Mesendoderm (in vitro differentiated cells): Measurements from ENCODE around the gene DLG2.

ENCODE experiments used
- DNase-seq: peaks from one replicate; pipeline ENCODE4 v3.0.0; 2013
- H2AK5ac ChIP-seq: 2 replicates; pipeline ENCODE4 v1.6.1; 2013; ENCODE audit warnings: low read length, inconsistent platforms
- H2BK120ac ChIP-seq: 2 replicates; pipeline ENCODE4 v1.6.1; 2013; ENCODE audit warnings: low read depth, mild to moderate bottlenecking, low read length, moderate library complexity, mixed read lengths
- H2BK15ac ChIP-seq: replicated peaks from 2 replicates; pipeline ENCODE4 v1.6.1; 2013; ENCODE audit warnings: low read depth, mild to moderate bottlenecking, moderate library complexity
- H2BK5ac ChIP-seq: 2 replicates; pipeline ENCODE4 v1.6.1; 2013; ENCODE audit warnings: low read length, inconsistent platforms
- H3K18ac ChIP-seq: 2 replicates; pipeline ENCODE4 v1.6.1; 2013; ENCODE audit warnings: mild to moderate bottlenecking, low read length, mixed read lengths
- H3K23ac ChIP-seq: one replicate; pipeline ENCODE4 v1.6.1; 2013; ENCODE audit warnings: low read length
- H3K27ac ChIP-seq: 2 replicates; pipeline ENCODE4 v1.5.1; 2013; ENCODE audit warnings: low read depth, mild to moderate bottlenecking, inconsistent platforms, low read length, moderate library complexity
- H3K27me3 ChIP-seq: 2 replicates; pipeline ENCODE4 v1.6.1; 2013; ENCODE audit warnings: low read length, control low read depth, mild to moderate bottlenecking, inconsistent platforms; ENCODE audit not compliant: insufficient read depth, poor library complexity
- H3K36me3 ChIP-seq: 2 replicates; pipeline ENCODE4 v1.6.1; 2013; ENCODE audit warnings: low read length, inconsistent platforms; ENCODE audit not compliant: control insufficient read depth, insufficient read depth
- H3K4ac ChIP-seq: one replicate; pipeline ENCODE4 v1.6.1; 2013; ENCODE audit warnings: low read depth, mild to moderate bottlenecking, low read length, moderate library complexity
- H3K4me1 ChIP-seq: 2 replicates; pipeline ENCODE4 v1.6.1; 2013; ENCODE audit warnings: low read depth, low read length, inconsistent platforms; ENCODE audit not compliant: control insufficient read depth
- H3K4me2 ChIP-seq: 2 replicates; pipeline ENCODE4 v1.6.1; 2013; ENCODE audit warnings: low read length
- H3K4me3 ChIP-seq: 2 replicates; pipeline ENCODE4 v1.5.1; 2013; ENCODE audit warnings: mild to moderate bottlenecking, low read length
- H3K56ac ChIP-seq: one replicate; pipeline ENCODE4 v1.6.1; 2013; ENCODE audit warnings: low read length
- H3K79me1 ChIP-seq: 2 replicates; pipeline ENCODE4 v1.6.1; 2013; ENCODE audit warnings: low read length, inconsistent platforms
- H3K79me2 ChIP-seq: 2 replicates; pipeline ENCODE4 v1.6.1; 2013; ENCODE audit warnings: mild to moderate bottlenecking, low read length; ENCODE audit not compliant: control insufficient read depth, insufficient read depth
- H3K9ac ChIP-seq: 2 replicates; pipeline ENCODE4 v1.6.1; 2013; ENCODE audit warnings: low read length, inconsistent platforms
- H4K5ac ChIP-seq: one replicate; pipeline ENCODE4 v1.6.1; 2013; ENCODE audit warnings: low read length
- H4K8ac ChIP-seq: one replicate; pipeline ENCODE4 v1.6.1; 2013; ENCODE audit warnings: low read depth, mild to moderate bottlenecking, control low read depth, low read length, moderate library complexity
- WGBS: extraction: QIAGEN DNeasy Blood & Tissue Kit; methylation state at CpG from one replicate; pipeline ENCODE4 v1.1.7; 2013; ENCODE audit warnings: low lambda C conversion rate, missing lambda C conversion rate; ENCODE audit not compliant: insufficient coverage; ENCODE audit errors: extremely low coverage; 5-methylcytosine and 5-hydroxymethylcytosine counted together

The DLG2 gene

GRCh38 chr11:84894666-84895065 lies 732.5 kb downstream of the DLG2 start:
- H2BK15ac ChIP-seq, result no peak overlapping the region
- WGBS, result no CpG with 5 or more reads among the region's 2 CpGs

GRCh38 chr11:84890676-84891075 lies 736.5 kb downstream of the DLG2 start:
- Histone ChIP-seq H3K79me1 (no peaks in the 10 kb centered on the region), H3K18ac (no peak overlapping the region), H4K8ac (no peak overlapping the region), H3K79me2 (no peaks in the 10 kb centered on the region), H4K5ac (no peak overlapping the region), H3K56ac (no peak overlapping the region), H2BK120ac (no peak overlapping the region), H2AK5ac (no peak overlapping the region), H2BK5ac (no peak overlapping the region), H3K4me2 (no peak overlapping the region), H3K9ac (no peak overlapping the region), H3K4me1 (peaks cover 2% of the 10 kb centered on the region), H3K4ac (peak overlapping the region; percentile 52), H3K36me3 (no peaks in the 10 kb centered on the region), H2BK15ac (no peak overlapping the region), H3K27ac (no peak overlapping the region), H3K23ac (no peak overlapping the region), H3K4me3 (no peak overlapping the region), H3K27me3 (no peaks in the 10 kb centered on the region)
- DNase-seq, result peak; percentile 61
- WGBS, result no CpG with 5 or more reads among the region's 3 CpGs

More at GRCh38 chr11:84894666-84895065, 732.5 kb downstream of the DLG2 start:
- H4K8ac ChIP-seq, result no peak overlapping the region
- H3K9ac ChIP-seq, result no peak overlapping the region
- H3K36me3 ChIP-seq, result no peaks in the 10 kb centered on the region
- H3K27ac ChIP-seq, result no peak overlapping the region
- DNase-seq, result peak; percentile 71
- no peak overlapping the region for H2AK5ac ChIP-seq
- no peak overlapping the region for H2BK120ac ChIP-seq
- no peaks in the 10 kb centered on the region for H3K79me2 ChIP-seq
- H3K18ac ChIP-seq, result no peak overlapping the region
- no peak overlapping the region for H3K56ac ChIP-seq
- H3K4me3 ChIP-seq, result no peak overlapping the region
- no peak overlapping the region for H3K4ac ChIP-seq
- peaks cover 2% of the 10 kb centered on the region for H3K4me1 ChIP-seq
- no peaks in the 10 kb centered on the region for H3K79me1 ChIP-seq
- H3K4me2 ChIP-seq, result no peak overlapping the region
- H3K23ac ChIP-seq, result no peak overlapping the region
- no peaks in the 10 kb centered on the region for H3K27me3 ChIP-seq
- no peak overlapping the region for H2BK5ac ChIP-seq
- H4K5ac ChIP-seq, result no peak overlapping the region

- Histone ChIP-seq H3K4ac (no peak overlapping the region), H3K23ac (no peak overlapping the region), H3K4me2 (no peak overlapping the region), H3K27me3 (no peaks in the 10 kb centered on the region), H3K79me2 (no peaks in the 10 kb centered on the region), H4K8ac (no peak overlapping the region), H4K5ac (no peak overlapping the region), H2BK120ac (no peak overlapping the region), H3K79me1 (no peaks in the 10 kb centered on the region), H3K4me1 (peaks cover 1% of the 10 kb centered on the region), H3K9ac (no peak overlapping the region), H2AK5ac (no peak overlapping the region), H2BK5ac (no peak overlapping the region), H3K18ac (no peak overlapping the region), H2BK15ac (no peak overlapping the region), H3K36me3 (no peaks in the 10 kb centered on the region), H3K27ac (no peak overlapping the region), H3K56ac (no peak overlapping the region), H3K4me3 (no peak overlapping the region)
- peak; percentile 54 for DNase-seq
- no CpG with 5 or more reads among the region's 3 CpGs for WGBS
Measured at GRCh38 chr11:84889556-84889955, 737.6 kb downstream of the DLG2 start.

- Histone ChIP-seq H2BK15ac (no peak overlapping the region), H3K23ac (no peak overlapping the region), H3K18ac (no peak overlapping the region), H2BK5ac (no peak overlapping the region), H4K8ac (no peak overlapping the region), H3K36me3 (no peaks in the 10 kb centered on the region), H3K27ac (no peak overlapping the region), H3K27me3 (no peaks in the 10 kb centered on the region), H3K56ac (no peak overlapping the region), H3K4ac (no peak overlapping the region), H3K4me2 (no peak overlapping the region), H3K9ac (no peak overlapping the region), H3K4me3 (no peak overlapping the region), H3K79me1 (no peaks in the 10 kb centered on the region), H3K4me1 (no peaks in the 10 kb centered on the region), H2BK120ac (no peak overlapping the region), H4K5ac (no peak overlapping the region), H3K79me2 (no peaks in the 10 kb centered on the region), H2AK5ac (no peak overlapping the region)
- WGBS, result no CpG with 5 or more reads among the region's 3 CpGs
- no peak for DNase-seq
Measured at GRCh38 chr11:84887055-84887629, 740.0 kb downstream of the DLG2 start.

GRCh38 chr11:84886344-84886743 lies 740.8 kb downstream of the DLG2 start:
- Histone ChIP-seq H2BK15ac (no peak overlapping the region), H2AK5ac (no peak overlapping the region), H3K4me1 (no peaks in the 10 kb centered on the region), H3K4me3 (no peak overlapping the region), H3K79me1 (no peaks in the 10 kb centered on the region), H3K4ac (no peak overlapping the region), H3K56ac (no peak overlapping the region), H3K4me2 (no peak overlapping the region), H4K5ac (no peak overlapping the region), H3K18ac (no peak overlapping the region), H2BK5ac (no peak overlapping the region), H4K8ac (no peak overlapping the region), H2BK120ac (no peak overlapping the region), H3K36me3 (no peaks in the 10 kb centered on the region), H3K27ac (no peak overlapping the region), H3K79me2 (no peaks in the 10 kb centered on the region), H3K23ac (no peak overlapping the region), H3K27me3 (no peaks in the 10 kb centered on the region), H3K9ac (no peak overlapping the region)
- no peak for DNase-seq
- WGBS, result no CpG with 5 or more reads among the region's 1 CpG

GRCh38 chr11:84884836-84885235 lies 742.3 kb downstream of the DLG2 start:
- Histone ChIP-seq H3K4me3 (no peak overlapping the region), H3K56ac (no peak overlapping the region), H3K79me1 (no peaks in the 10 kb centered on the region), H3K9ac (no peak overlapping the region), H2BK120ac (no peak overlapping the region), H3K4me2 (no peak overlapping the region), H4K5ac (no peak overlapping the region), H2BK5ac (no peak overlapping the region), H3K36me3 (no peaks in the 10 kb centered on the region), H3K4me1 (no peaks in the 10 kb centered on the region), H3K27ac (no peak overlapping the region), H3K18ac (no peak overlapping the region), H3K23ac (no peak overlapping the region), H3K27me3 (no peaks in the 10 kb centered on the region), H3K4ac (no peak overlapping the region), H4K8ac (no peak overlapping the region), H3K79me2 (no peaks in the 10 kb centered on the region), H2BK15ac (no peak overlapping the region), H2AK5ac (no peak overlapping the region)
- WGBS, result no CpG with 5 or more reads among the region's 2 CpGs
- no peak for DNase-seq
